GM21528 (cell line): ENCODE data around the gene COMP.

Experiments used
- ATAC-seq: cut with Tn5 transposase; IDR thresholded peaks from one replicate; pipeline ENCODE4 v1.9.1; 2021; ENCODE audit warnings: mild to moderate bottlenecking, moderate library complexity; ENCODE audit not compliant: unreplicated experiment, low FRiP score

COMP gene

GRCh38 chr19:18804139-18804601 is 13.1 kb upstream of the COMP start:
- ATAC-seq = no peak

GRCh38 chr19:18803550-18804138 is 12.5 kb upstream of the COMP start:
- no peak for ATAC-seq

- no peak for ATAC-seq
Measured at GRCh38 chr19:18802354-18802753, 11.2 kb upstream of the COMP start.

- ATAC-seq = no peak
Measured at GRCh38 chr19:18800636-18801035, 9.5 kb upstream of the COMP start.

- ATAC-seq = no peak
Measured at GRCh38 chr19:18800079-18800478, 9.0 kb upstream of the COMP start.

GRCh38 chr19:18799389-18799970 is 8.4 kb upstream of the COMP start:
- ATAC-seq = no peak

GRCh38 chr19:18798384-18799352 is 7.6 kb upstream of the COMP start:
- no peak for ATAC-seq

GRCh38 chr19:18796239-18796638 is 5.1 kb upstream of the COMP start:
- ATAC-seq = no peak

- ATAC-seq = no peak
Measured at GRCh38 chr19:18795540-18795939, 4.4 kb upstream of the COMP start.

- no peak for ATAC-seq
Measured at GRCh38 chr19:18794692-18795091, 3.6 kb upstream of the COMP start.

GRCh38 chr19:18794029-18794313 is 2.9 kb upstream of the COMP start:
- ATAC-seq = no peak

- ATAC-seq = no peak
Measured at GRCh38 chr19:18793144-18794028, 2.3 kb upstream of the COMP start.

- ATAC-seq = no peak
Measured at GRCh38 chr19:18792661-18793060, 1.6 kb upstream of the COMP start.

GRCh38 chr19:18791315-18791678 is 192 bp upstream of the COMP start:
- ATAC-seq = no peak

GRCh38 chr19:18789883-18790565 is 1.1 kb downstream of the COMP start:
- no peak for ATAC-seq

- ATAC-seq = no peak
Measured at GRCh38 chr19:18789422-18789869, 1.7 kb downstream of the COMP start.

- no peak for ATAC-seq
Measured at GRCh38 chr19:18788529-18789421, 2.3 kb downstream of the COMP start.

- no peak for ATAC-seq
Measured at GRCh38 chr19:18785179-18786124, 5.7 kb downstream of the COMP start.
